Mammary epithelial cell (primary cell): ENCODE measurements around the gene GABRR2.

Experiments
- CTCF ChIP-seq, 2 donors: IDR thresholded peaks in 1 of 2; conservative IDR thresholded peaks in 1 of 2; 2 replicates each; pipeline ENCODE4 v1.5.1; 2011 to 2012; ENCODE audit warnings: inconsistent platforms in 2 of 2, low read length in 2 of 2, mild to moderate bottlenecking in 2 of 2, control low read depth in 1 of 2, low read depth in 1 of 2; ENCODE audit not compliant: insufficient read depth in 1 of 2; ENCODE audit errors: extremely low read depth in 1 of 2
- EZH2 ChIP-seq: IDR thresholded peaks from 2 replicates; pipeline ENCODE4 v1.6.1; 2012; ENCODE audit warnings: low read length, inconsistent platforms, borderline replicate concordance

- no peak for TF ChIP-seq CTCF (conservative IDR thresholded peaks at IDR 0.05 in 1 of 2, IDR thresholded peaks at IDR 0.05 in 1 of 2; ENCODE audit: extremely low read depth in 1 of 2, insufficient read depth in 1 of 2, low read depth in 1 of 2, low read length in 2 of 2)
- no peak for TF ChIP-seq EZH2
Measured at GRCh38 chr6:89260832-89261231, 54.3 kb downstream of the GABRR2 start.
